GM12892 (cell line): ENCODE results near the gene PDE8B.

ENCODE experiments used
- DNase-seq: peaks from one replicate; pipeline ENCODE4 v3.0.0; 2011; ENCODE audit not compliant: insufficient read length
- FAIRE-seq: peaks from 2 replicates; lab custom pipeline; 2011; peaks lifted over from hg19 to GRCh38; lab: Jason Lieb, UNC
- POLR2A ChIP-seq: IDR thresholded peaks from 2 replicates; pipeline ENCODE4 v1.6.1; 2011; ENCODE audit warnings: low read depth, low read length, control low read depth
- POLR2AphosphoS5 ChIP-seq: IDR thresholded peaks from 2 replicates; pipeline ENCODE4 v1.6.1; 2011; ENCODE audit warnings: low read depth, low read length, control low read depth
- TAF1 ChIP-seq: IDR thresholded peaks from 2 replicates; pipeline ENCODE4 v1.6.1; 2011; ENCODE audit warnings: low read depth, mild to moderate bottlenecking, control low read depth, low read length, borderline replicate concordance

The PDE8B gene

DNA sequence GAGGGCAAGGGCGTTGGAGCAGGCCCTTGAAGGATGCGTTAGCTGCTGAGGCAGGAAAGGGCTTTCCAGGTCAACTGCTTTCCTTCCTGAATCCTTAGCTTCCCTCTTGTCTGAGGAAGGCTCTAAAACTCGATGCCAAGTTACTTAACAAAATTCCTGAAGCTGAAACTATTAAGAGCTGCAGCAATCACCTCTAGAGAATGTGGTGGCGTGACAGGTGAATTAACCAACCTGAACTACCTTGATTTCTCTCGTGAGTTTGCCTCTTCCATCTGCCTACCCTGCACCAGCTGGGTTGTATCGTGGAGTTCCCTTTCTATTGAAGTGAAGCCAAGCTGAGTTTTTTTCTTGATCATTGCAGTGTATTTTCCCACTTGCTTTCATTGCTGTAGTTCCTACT, 96.1 kb downstream of the PDE8B start:
- no peak for FAIRE-seq

DNA sequence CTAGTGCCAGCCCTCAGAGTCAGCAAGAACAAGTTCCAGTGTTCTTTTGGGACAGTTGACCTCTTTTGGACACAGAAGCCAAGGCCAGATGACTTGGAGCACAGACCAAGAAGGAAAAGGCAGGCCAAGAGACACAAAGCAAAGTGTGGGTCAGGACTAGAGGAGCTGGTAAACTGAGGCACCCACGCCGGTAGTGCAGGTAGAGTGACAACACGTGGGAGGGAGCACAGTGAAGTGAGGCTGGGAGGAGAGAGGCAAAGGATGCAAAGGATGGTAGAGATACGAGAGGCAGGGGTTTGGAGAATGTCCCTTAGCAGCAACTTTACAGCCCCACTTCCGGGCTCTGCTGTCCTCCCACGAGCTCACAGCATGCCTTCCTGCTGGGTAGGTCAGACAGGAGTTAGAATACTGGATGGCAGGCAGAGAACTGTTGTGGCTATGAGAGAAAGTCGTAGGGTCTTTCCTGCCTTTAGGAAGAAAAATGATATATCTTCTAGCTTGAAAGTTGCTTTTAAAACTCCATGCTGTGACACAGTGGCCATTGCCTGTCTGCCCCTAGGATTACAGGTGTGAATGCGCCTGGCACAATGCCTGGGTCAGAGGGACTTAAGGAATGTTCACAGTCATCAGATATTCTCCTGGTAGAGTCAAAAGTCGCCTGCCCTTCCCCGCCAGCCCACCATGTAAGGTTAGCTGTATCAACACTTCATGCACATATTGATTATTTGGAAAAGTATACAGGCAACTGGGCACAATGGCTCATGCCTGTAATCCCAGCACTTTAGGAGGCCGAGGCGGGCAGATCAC, 97.9 kb downstream of the PDE8B start:
- TF ChIP-seq TAF1 (no peak), POLR2AphosphoS5 (no peak), POLR2A (no peak)
- DNase-seq, result no peak
- FAIRE-seq, result no peak

More for the DNA sequence above, 96.1 kb downstream of the PDE8B start:
- DNase-seq, result no peak
- TF ChIP-seq TAF1 (no peak), POLR2A (no peak), POLR2AphosphoS5 (no peak)

DNA sequence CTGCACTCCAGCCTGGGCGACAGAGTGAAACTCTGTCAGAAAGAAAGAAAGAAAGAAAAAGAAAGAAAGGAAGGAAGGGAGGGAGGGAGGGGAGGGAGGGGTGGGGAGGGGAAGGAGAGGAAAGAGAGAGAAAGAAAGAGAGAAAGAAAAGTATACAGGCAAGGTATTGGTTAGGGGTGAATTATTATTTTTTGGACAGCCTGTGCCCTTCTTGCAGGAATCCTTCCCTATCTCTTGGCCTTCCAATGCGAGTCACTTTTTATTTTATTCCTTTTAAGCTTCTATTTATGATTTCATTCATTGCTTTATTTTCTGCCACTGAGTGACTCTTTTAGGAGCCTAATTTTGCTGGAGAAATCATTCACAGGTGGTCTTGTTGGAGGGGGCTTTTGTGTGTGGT, 98.7 kb downstream of the PDE8B start:
- TF ChIP-seq POLR2AphosphoS5, result no peak
- no peak for TF ChIP-seq POLR2A
- no peak for TF ChIP-seq TAF1
- FAIRE-seq, result no peak
- DNase-seq, result no peak

DNA sequence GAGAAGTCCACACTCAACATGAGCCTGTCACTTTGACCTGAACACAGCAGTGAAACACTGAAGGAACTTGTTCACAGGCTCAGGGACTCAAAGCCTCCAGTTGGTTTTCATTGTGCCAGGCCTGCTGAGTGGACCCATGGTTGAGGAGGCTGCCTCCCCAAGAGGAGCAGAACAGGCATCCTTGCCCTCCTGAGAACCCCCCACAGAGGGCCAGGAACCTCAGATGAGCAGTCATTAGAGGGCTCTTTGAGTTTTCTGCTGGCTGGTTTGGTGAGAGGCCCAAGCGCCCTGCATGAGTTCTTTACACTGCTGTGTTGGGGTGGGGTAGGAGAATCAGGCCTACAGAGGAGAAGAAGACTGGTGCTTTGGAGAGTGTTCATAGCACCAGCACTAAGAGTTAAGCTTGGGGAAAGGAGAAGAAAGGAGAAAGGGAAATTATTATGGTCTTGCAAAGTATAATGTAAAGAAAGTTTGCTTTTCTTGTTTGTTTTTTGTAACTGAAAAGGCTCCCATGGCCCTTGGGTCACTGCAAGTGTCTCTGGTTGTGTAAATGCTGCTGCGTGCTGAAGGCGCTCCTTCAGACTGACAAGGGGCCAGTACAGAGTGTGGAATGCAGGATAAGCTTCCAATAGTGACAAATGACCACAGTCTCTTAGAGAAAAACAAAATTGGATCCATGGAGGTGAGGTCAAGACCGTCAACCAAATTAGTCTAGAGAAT, 100.2 kb downstream of the PDE8B start:
- DNase-seq (no peak), FAIRE-seq (no peak)

DNA sequence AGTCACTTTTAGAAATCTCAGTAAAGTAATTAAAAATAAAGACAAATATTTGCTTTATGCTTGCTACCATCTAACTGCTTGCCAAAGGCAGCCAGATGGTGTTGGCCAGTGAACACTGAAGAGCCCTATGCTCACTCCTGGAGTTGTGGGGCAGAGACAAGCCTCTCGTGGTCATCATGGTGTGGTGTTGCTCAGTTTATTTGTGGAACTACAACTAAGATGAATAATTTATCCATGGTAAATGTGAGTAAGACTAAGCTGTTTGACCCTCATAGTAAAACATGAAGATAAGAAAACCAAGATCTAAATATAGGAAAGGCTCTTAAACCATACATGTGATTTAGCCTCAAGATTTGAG, 100.7 kb downstream of the PDE8B start:
- TF ChIP-seq POLR2AphosphoS5, result no peak
- TF ChIP-seq TAF1, result no peak
- no peak for TF ChIP-seq POLR2A
- DNase-seq (no peak), FAIRE-seq (no peak)

More for the DNA sequence above, 100.2 kb downstream of the PDE8B start:
- TF ChIP-seq POLR2A (no peak), TAF1 (no peak), POLR2AphosphoS5 (no peak)

DNA sequence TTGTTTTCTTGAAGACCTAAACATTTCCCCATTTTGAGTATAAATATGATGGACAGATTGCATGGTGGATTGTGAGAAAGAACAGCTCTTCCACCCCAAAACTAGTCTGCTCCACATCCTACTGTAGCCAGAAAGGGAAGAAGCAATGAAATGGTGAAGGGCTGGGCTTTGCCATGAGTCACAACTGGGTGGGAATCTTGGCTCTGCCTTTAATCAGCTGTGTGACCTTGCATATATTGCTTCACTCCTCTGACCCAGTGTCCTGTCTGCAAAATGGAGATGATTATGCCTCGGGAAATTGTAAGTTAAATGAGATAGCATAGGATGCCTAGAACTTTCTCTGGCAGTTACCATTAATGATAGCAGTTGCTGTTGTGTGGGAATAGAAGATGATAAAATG, 101.9 kb downstream of the PDE8B start:
- TF ChIP-seq POLR2AphosphoS5 (no peak), POLR2A (no peak), TAF1 (no peak)
- no peak for FAIRE-seq
- no peak for DNase-seq

DNA sequence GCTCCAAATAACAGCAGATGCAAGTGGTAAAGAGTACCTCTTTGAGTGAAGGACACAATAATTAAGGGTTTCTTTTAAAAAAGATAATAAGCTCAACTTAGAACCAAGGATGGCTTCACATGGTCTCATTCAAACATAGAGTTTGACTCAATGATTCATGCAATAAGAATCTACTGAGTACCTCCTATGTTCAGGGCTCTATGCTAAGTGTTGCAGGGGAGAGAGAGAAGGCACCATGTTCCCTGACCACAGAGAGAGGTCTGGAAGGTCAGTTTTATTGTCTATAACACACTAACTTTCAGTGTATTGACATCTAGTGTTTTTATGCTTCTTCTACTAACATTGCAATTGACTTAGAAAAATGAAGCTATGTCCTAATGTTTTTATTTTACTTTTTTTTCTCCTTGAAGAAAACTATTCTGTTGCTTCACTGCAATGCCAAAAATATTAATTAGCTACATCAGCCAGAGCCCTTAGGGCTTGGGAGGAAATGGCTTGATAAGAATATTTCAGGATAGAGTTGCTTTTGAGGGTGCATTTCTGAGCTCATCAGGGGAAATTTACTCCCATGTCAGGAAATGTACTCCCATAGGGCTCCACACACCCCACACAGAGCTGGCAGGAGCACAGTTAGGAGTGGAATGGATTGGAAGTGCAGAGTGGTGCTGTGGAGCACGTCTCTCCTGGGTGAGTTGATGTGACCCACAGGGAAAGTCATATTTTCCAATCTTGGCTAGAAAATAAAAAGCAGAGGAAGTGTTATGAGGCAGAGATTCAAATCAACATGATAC, 106.6 kb downstream of the PDE8B start:
- DNase-seq (no peak), FAIRE-seq (no peak)
- no peak for TF ChIP-seq TAF1
- no peak for TF ChIP-seq POLR2A
- TF ChIP-seq POLR2AphosphoS5, result no peak

DNA sequence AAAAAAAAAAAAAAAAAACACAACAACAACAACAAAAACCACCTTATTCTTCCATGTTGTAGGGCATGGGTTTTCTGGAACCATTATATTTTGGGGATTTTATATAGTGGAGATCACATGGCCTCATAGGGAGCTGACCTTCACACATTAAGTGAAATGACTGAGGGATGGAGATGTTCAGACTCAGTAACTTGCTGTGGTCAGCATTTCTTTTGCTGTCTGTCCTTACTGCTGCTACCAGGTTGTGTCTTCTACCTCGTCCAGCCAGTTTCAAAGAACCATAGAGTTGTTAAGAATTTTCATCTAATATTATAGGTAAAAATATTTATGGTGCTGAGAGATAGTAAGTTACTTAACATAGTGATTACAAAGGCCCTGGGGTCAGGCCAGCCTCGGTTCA, 107.6 kb downstream of the PDE8B start:
- no peak for TF ChIP-seq POLR2AphosphoS5
- no peak for TF ChIP-seq TAF1
- TF ChIP-seq POLR2A, result no peak
- no peak for DNase-seq
- FAIRE-seq, result no peak

DNA sequence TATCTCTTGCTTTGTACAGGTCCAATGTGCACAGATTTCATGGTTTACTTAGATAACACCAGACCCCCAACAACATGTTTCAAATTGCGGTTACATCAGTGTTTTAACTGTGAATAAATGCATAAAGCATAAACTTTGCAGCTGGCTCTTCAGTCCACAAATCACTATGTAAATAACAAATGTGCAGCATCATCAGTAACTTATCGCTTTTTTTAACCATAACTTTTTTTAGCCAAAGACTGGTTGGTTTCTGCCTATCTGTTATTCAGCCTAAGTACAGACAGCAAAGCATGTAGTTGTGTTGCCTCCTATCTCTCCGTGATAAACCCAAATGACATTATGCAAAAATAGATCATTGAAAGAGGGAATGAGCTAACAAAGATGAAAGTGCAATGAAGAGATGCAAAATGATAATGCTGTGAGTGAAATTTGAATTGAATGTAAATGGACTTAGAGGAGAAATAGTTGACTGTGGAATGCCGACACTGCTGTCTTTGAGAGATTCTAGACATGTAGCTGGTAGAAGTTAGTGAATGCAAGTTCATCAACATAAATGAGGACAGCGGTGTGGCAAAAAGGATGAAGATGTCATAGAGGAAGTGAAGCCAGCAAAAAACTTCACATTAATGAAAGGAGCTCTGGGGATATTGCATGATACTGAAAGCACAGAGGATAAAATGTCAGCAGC, 108.8 kb downstream of the PDE8B start:
- TF ChIP-seq TAF1, result no peak
- no peak for TF ChIP-seq POLR2AphosphoS5
- no peak for TF ChIP-seq POLR2A
- DNase-seq, result no peak
- no peak for FAIRE-seq

DNA sequence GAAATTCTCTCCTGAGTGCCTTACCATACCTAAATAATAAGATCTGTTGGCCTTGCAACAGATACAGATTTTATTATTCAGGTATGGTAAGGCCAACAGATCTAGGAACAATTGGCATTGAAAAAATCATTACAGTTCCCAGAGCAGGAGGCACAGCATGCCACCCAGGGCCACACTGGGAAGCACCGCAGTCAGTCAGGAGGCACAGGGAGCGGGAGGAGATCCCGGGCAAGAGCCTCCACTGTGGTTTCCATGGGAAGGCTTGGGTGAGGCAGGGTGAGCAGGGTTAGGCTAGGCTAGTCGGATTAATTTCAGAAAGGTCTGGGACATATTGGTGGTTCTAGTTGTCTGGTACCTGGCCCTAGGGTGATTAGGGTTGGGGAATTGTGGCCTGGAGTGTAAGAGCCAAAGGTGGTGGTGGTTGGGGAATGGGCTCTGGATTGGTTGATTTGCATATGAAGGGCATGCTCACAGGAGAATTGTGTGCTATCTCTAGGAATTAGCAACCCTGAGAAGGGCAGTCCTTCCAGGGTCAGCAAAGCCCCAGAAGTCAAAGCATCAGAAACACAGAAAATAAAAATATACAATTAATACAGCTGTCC, 111.4 kb downstream of the PDE8B start:
- no peak for FAIRE-seq
- no peak for TF ChIP-seq POLR2AphosphoS5
- no peak for TF ChIP-seq POLR2A
- TF ChIP-seq TAF1, result no peak
- no peak for DNase-seq

DNA sequence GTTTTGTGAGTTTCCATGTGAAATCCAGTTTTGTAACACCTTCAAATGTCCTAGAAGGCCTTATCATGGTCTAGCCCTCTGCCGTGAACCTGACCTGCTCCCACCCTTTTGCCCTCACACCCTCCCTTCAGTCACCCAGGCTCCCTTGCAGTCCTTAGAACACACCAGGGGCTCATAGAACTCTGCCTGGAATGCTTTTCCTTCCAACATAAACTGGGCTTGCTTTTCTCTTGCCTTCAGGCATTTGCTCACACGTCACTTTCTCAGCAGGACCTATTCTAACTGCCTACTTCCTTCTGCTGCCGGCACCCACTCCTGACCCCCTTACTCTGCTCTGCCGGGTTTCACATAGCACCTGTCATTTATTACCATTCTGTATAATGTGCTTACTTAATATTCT, 111.9 kb downstream of the PDE8B start:
- DNase-seq (no peak), FAIRE-seq (no peak)
- TF ChIP-seq POLR2AphosphoS5, result no peak
- no peak for TF ChIP-seq POLR2A
- no peak for TF ChIP-seq TAF1
